KMS-11 (cell line): Measurements from ENCODE around the gene ITGB5.
A peak's percentile ranks its signal among the peaks of the same experiment; 100 is the strongest.

ENCODE experiments used
- H2AFZ ChIP-seq: fragments of 200-600 bp; sonication (generic); 2 replicates; pipeline ENCODE4 v1.6.1; 2016; ENCODE audit warnings: antibody characterized with exemption, mixed run types, low read depth
- H3K27ac ChIP-seq: fragments of 200-600 bp; sonication (generic); 2 replicates; pipeline ENCODE4 v1.6.1; 2016; ENCODE audit warnings: mild to moderate bottlenecking, mixed run types
- H3K27me3 ChIP-seq: fragments of 200-600 bp; sonication (generic); 2 replicates; pipeline ENCODE4 v1.6.1; 2017; ENCODE audit warnings: mild to moderate bottlenecking, low read depth, mixed run types, moderate library complexity; ENCODE audit not compliant: insufficient read depth
- H3K36me3 ChIP-seq: fragments of 200-600 bp; sonication (generic); 2 replicates; pipeline ENCODE4 v1.6.1; 2017; ENCODE audit warnings: mild to moderate bottlenecking, mixed run types; ENCODE audit not compliant: insufficient read depth
- H3K4me1 ChIP-seq: fragments of 200-600 bp; sonication (generic); 2 replicates; pipeline ENCODE4 v1.6.1; 2016; ENCODE audit warnings: mild to moderate bottlenecking, low read depth, mixed run types; ENCODE audit not compliant: poor library complexity, severe bottlenecking
- H3K4me2 ChIP-seq: fragments of 200-600 bp; sonication (generic); 2 replicates; pipeline ENCODE4 v1.7.0; 2016; ENCODE audit warnings: mild to moderate bottlenecking, mixed run types
- H3K4me3 ChIP-seq: fragments of 200-600 bp; sonication (generic); IDR thresholded peaks from 2 replicates; pipeline ENCODE4 v1.6.1; 2017; ENCODE audit warnings: low read depth, low read length, mixed read lengths; ENCODE audit not compliant: insufficient read depth
- H3K79me2 ChIP-seq: fragments of 200-600 bp; sonication (generic); 2 replicates; pipeline ENCODE4 v1.6.1; 2016; ENCODE audit warnings: low read depth, mixed run types; ENCODE audit not compliant: insufficient read depth
- H3K9ac ChIP-seq: fragments of 200-600 bp; sonication (generic); 2 replicates; pipeline ENCODE4 v1.6.1; 2016; ENCODE audit warnings: mild to moderate bottlenecking, mixed run types
- H4K20me1 ChIP-seq: fragments of 200-600 bp; sonication (generic); 2 replicates; pipeline ENCODE4 v1.6.1; 2016; ENCODE audit warnings: mild to moderate bottlenecking, mixed run types; ENCODE audit not compliant: insufficient read depth
- CTCF ChIP-seq: fragments of 200-600 bp; sonication (generic); conservative IDR thresholded peaks from 2 replicates; pipeline ENCODE4 v1.6.1; 2017; ENCODE audit warnings: low read depth, mild to moderate bottlenecking, antibody characterized with exemption, low read length, moderate library complexity, mixed read lengths

ITGB5 gene

GRCh38 chr3:124890573-124891190, 3.5 kb upstream of the ITGB5 start:
- H3K4me2 ChIP-seq, result no peak overlapping the region
- H3K36me3 ChIP-seq, result no peaks in the 10 kb centered on the region
- H3K4me3 ChIP-seq, result no peak overlapping the region
- H3K79me2 ChIP-seq, result peaks cover 4% of the 10 kb centered on the region; the same call in 1 of the 2 replicates
- H3K9ac ChIP-seq, result no peak overlapping the region
- no peak overlapping the region for H3K27ac ChIP-seq
- H4K20me1 ChIP-seq, result no peaks in the 10 kb centered on the region
- H2AFZ ChIP-seq, result no peak overlapping the region
- no peaks in the 10 kb centered on the region for H3K27me3 ChIP-seq
- TF ChIP-seq CTCF, result no peak
- peaks cover 9% of the 10 kb centered on the region for H3K4me1 ChIP-seq

GRCh38 chr3:124888482-124889441, 1.6 kb upstream of the ITGB5 start:
- Histone ChIP-seq H2AFZ (no peak overlapping the region), H3K36me3 (no peaks in the 10 kb centered on the region), H3K9ac (no peak overlapping the region), H3K4me1 (peaks cover 28% of the 10 kb centered on the region), H4K20me1 (no peaks in the 10 kb centered on the region), H3K4me3 (no peak overlapping the region), H3K4me2 (peak overlapping the region; percentile 64; the same call in 1 of the 2 replicates), H3K27me3 (no peaks in the 10 kb centered on the region), H3K79me2 (peaks cover 22% of the 10 kb centered on the region; the same call in 1 of the 2 replicates), H3K27ac (no peak overlapping the region)
- TF ChIP-seq CTCF, result no peak

DNA sequence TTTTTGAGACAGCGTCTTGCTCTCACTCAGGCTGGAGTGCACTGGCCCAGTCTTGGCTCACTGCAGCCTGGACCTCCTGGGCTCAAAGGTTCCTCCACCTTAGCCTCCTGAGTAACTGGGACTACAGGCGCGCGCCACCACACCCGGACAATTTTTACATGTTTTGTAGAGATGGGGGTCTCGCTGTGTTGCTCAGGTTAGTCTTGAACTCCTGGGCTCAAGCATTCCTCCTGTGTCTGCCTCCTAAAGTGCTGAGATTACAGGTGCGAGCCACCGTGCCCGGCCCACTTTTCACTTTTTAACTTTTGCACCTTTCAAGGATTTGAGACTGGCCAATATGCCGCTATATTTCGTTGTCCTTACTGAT, 750 bp upstream of the ITGB5 start:
- Histone ChIP-seq H3K4me3 (no peak overlapping the region), H3K36me3 (no peaks in the 10 kb centered on the region), H4K20me1 (no peaks in the 10 kb centered on the region), H3K27ac (no peak overlapping the region), H2AFZ (peak overlapping the region; percentile 88), H3K27me3 (no peaks in the 10 kb centered on the region), H3K4me1 (peaks cover 37% of the 10 kb centered on the region), H3K4me2 (peak overlapping the region; percentile 64; the same call in 1 of the 2 replicates), H3K9ac (peak overlapping the region; percentile 64; the same call in 1 of the 2 replicates), H3K79me2 (peaks cover 30% of the 10 kb centered on the region; the same call in 1 of the 2 replicates)
- TF ChIP-seq CTCF, result no peak

- H3K36me3 ChIP-seq, result no peaks in the 10 kb centered on the region
- no peaks in the 10 kb centered on the region for H4K20me1 ChIP-seq
- H3K79me2 ChIP-seq, result peaks cover 45% of the 10 kb centered on the region; the same call in 1 of the 2 replicates
- no peak for TF ChIP-seq CTCF
- H3K4me3 ChIP-seq, result peak overlapping the region; percentile 88
- H2AFZ ChIP-seq, result peak overlapping the region; percentile 51
- H3K27ac ChIP-seq, result peak overlapping the region; percentile 64
- no peaks in the 10 kb centered on the region for H3K27me3 ChIP-seq
- peak overlapping the region; percentile 77 for H3K9ac ChIP-seq
- H3K4me2 ChIP-seq, result peak overlapping the region; percentile 91
- H3K4me1 ChIP-seq, result peaks cover 37% of the 10 kb centered on the region
Measured at GRCh38 chr3:124886168-124887056, 753 bp downstream of the ITGB5 start.
